Osteoblast (primary cell): Measurements from ENCODE around the gene CSRNP3. TPM values are rescaled to one million over a fixed set of nuclear protein-coding genes. Genes with fewer than 3 reads are reported as not detected.

ENCODE experiments used
- DNase-seq: peaks from one replicate; pipeline ENCODE4 v3.0.0; 2011; ENCODE audit warnings: low spot score, mixed read lengths; ENCODE audit not compliant: insufficient read length; ENCODE audit errors: missing footprints
- H2AFZ ChIP-seq: 2 replicates; pipeline ENCODE4 v1.6.0; 2011; ENCODE audit warnings: mild to moderate bottlenecking, low read length
- H3K27ac ChIP-seq: 2 replicates; pipeline ENCODE4 v1.5.1; 2011; ENCODE audit warnings: mild to moderate bottlenecking, low read depth, low read length, moderate library complexity
- H3K27me3 ChIP-seq: 2 replicates; pipeline ENCODE4 v1.6.0; 2012; ENCODE audit warnings: mild to moderate bottlenecking, control low read depth, inconsistent platforms, low read length, moderate library complexity; ENCODE audit not compliant: insufficient read depth
- H3K36me3 ChIP-seq: 2 replicates; pipeline ENCODE4 v1.5.1; 2011; ENCODE audit warnings: mild to moderate bottlenecking, low read length, control low read depth, moderate library complexity; ENCODE audit not compliant: insufficient read depth
- H3K4me1 ChIP-seq: 2 replicates; pipeline ENCODE4 v1.5.1; 2011; ENCODE audit warnings: mild to moderate bottlenecking, low read length, control low read depth, moderate library complexity; ENCODE audit not compliant: insufficient read depth
- H3K4me2 ChIP-seq: 2 replicates; pipeline ENCODE4 v1.6.0; 2011; ENCODE audit warnings: mild to moderate bottlenecking, low read length; ENCODE audit not compliant: insufficient read depth
- H3K4me3 ChIP-seq: fragments of 200-600 bp; sonication (generic); 3 replicates; pipeline ENCODE4 v1.5.1; 2012; ENCODE audit warnings: mild to moderate bottlenecking, low read length, inconsistent platforms; ENCODE audit not compliant: insufficient read depth
- H3K79me2 ChIP-seq: 2 replicates; pipeline ENCODE4 v1.6.0; 2012; ENCODE audit warnings: mild to moderate bottlenecking, low read length, control low read depth, inconsistent platforms; ENCODE audit not compliant: insufficient read depth
- H3K9me3 ChIP-seq: 2 replicates; pipeline ENCODE4 v1.5.1; 2011; ENCODE audit warnings: low read depth, low read length, control low read depth
- H4K20me1 ChIP-seq: 2 replicates; pipeline ENCODE4 v1.6.0; 2012; ENCODE audit warnings: mild to moderate bottlenecking, low read length, control low read depth; ENCODE audit not compliant: insufficient read depth
- CTCF ChIP-seq: IDR thresholded peaks from 2 replicates; pipeline ENCODE4 v1.5.1; 2011; ENCODE audit warnings: mild to moderate bottlenecking, low read depth, low read length, moderate library complexity; ENCODE audit errors: extremely low read depth
- total RNA-seq: library from RNA; depleted of rRNA; stranded (reverse); fragments of >200 nt; gene quantifications from 2 replicates; pipeline ENCODE4 v1.2.3, GENCODE V29; 2012

CSRNP3 gene
- total RNA-seq, 1 donor, result 1.4 TPM

GRCh38 chr2:165453561-165454094, 15.9 kb upstream of the CSRNP3 start:
- no peak for TF ChIP-seq CTCF
- Histone ChIP-seq H3K9me3 (no peaks in the 10 kb centered on the region), H4K20me1 (no peaks in the 10 kb centered on the region), H3K36me3 (no peaks in the 10 kb centered on the region), H3K27ac (no peak overlapping the region), H3K79me2 (no peaks in the 10 kb centered on the region), H3K4me1 (no peaks in the 10 kb centered on the region), H2AFZ (no peak overlapping the region), H3K4me3 (no peak overlapping the region), H3K4me2 (no peak overlapping the region), H3K27me3 (no peaks in the 10 kb centered on the region)
- no peak for DNase-seq

- Histone ChIP-seq H3K4me1 (no peaks in the 10 kb centered on the region), H3K36me3 (no peaks in the 10 kb centered on the region), H3K79me2 (no peaks in the 10 kb centered on the region), H4K20me1 (no peaks in the 10 kb centered on the region), H2AFZ (no peak overlapping the region), H3K27ac (no peak overlapping the region), H3K4me3 (no peak overlapping the region), H3K27me3 (no peaks in the 10 kb centered on the region), H3K9me3 (no peaks in the 10 kb centered on the region), H3K4me2 (no peak overlapping the region)
- no peak for TF ChIP-seq CTCF
- no peak for DNase-seq
These were observed 14.6 kb upstream of the CSRNP3 start for GRCh38 chr2:165454905-165455304.

GRCh38 chr2:165456027-165456426, 13.5 kb upstream of the CSRNP3 start:
- Histone ChIP-seq H3K4me3 (no peak overlapping the region), H4K20me1 (no peaks in the 10 kb centered on the region), H3K79me2 (no peaks in the 10 kb centered on the region), H3K36me3 (no peaks in the 10 kb centered on the region), H3K27ac (no peak overlapping the region), H3K4me2 (no peak overlapping the region), H3K27me3 (no peaks in the 10 kb centered on the region), H3K9me3 (no peaks in the 10 kb centered on the region), H3K4me1 (no peaks in the 10 kb centered on the region), H2AFZ (no peak overlapping the region)
- TF ChIP-seq CTCF, result no peak
- DNase-seq, result no peak

GRCh38 chr2:165462443-165462842, 7.1 kb upstream of the CSRNP3 start:
- H3K27ac ChIP-seq, result no peak overlapping the region
- H3K4me1 ChIP-seq, result no peaks in the 10 kb centered on the region
- H3K27me3 ChIP-seq, result no peaks in the 10 kb centered on the region
- H2AFZ ChIP-seq, result no peak overlapping the region
- H3K36me3 ChIP-seq, result no peaks in the 10 kb centered on the region
- no peak for DNase-seq
- no peaks in the 10 kb centered on the region for H3K79me2 ChIP-seq
- no peak for TF ChIP-seq CTCF
- no peak overlapping the region for H3K4me2 ChIP-seq
- H4K20me1 ChIP-seq, result no peaks in the 10 kb centered on the region
- H3K9me3 ChIP-seq, result no peaks in the 10 kb centered on the region
- no peak overlapping the region for H3K4me3 ChIP-seq
